K562 (cell line): ENCODE measurements around the gene MCIDAS. TPM values are rescaled to one million over a fixed set of nuclear protein-coding genes. Genes with fewer than 3 reads are reported as not detected.

Experiments used
- CCAR2 ChIP-seq: fragments of 200-400 bp; formaldehyde crosslinking; IDR thresholded peaks from 2 replicates; pipeline ENCODE4 v1.6.1; 2017; ENCODE audit warnings: mild to moderate bottlenecking, low read depth, low read length
- FOSL1 ChIP-seq: fragments of 200-800 bp; sonication (Bioruptor generic); conservative IDR thresholded peaks from 2 replicates; pipeline ENCODE4 v1.6.1; 2016; ENCODE audit warnings: missing genetic modification characterization, missing compliant biosample characterization
- FOXA1 ChIP-seq: fragments of 450-650 bp; IDR thresholded peaks from 2 replicates; pipeline ENCODE4 v1.6.1; 2016; ENCODE audit warnings: mild to moderate bottlenecking, borderline replicate concordance
- HDAC3 ChIP-seq: fragments of 450-650 bp; IDR thresholded peaks from 2 replicates; pipeline ENCODE4 v1.6.1; 2018; ENCODE audit warnings: borderline replicate concordance, mild to moderate bottlenecking, moderate library complexity; ENCODE audit not compliant: partially characterized antibody
- HMG20A ChIP-seq: fragments of 450-650 bp; formaldehyde crosslinking; conservative IDR thresholded peaks from 2 replicates; pipeline ENCODE4 v1.4.0; 2020; ENCODE audit warnings: mild to moderate bottlenecking, mixed read lengths
- HMG20B ChIP-seq: fragments of 250-450 bp; sonication (Bioruptor Pico); IDR thresholded peaks from 2 replicates; pipeline ENCODE4 v1.5.0; 2021; ENCODE audit warnings: mild to moderate bottlenecking
- KLF10 ChIP-seq: fragments of 250-450 bp; sonication (Bioruptor Pico); IDR thresholded peaks from 2 replicates; pipeline ENCODE4 v1.6.1; 2021; ENCODE audit warnings: matching md5 sums
- NCOA1 ChIP-seq: fragments of 450-650 bp; IDR thresholded peaks from 2 replicates; pipeline ENCODE4 v1.6.1; 2016; ENCODE audit warnings: low read depth
- PHF8 ChIP-seq: fragments of 200-600 bp; sonication (generic); IDR thresholded peaks from 2 replicates; pipeline ENCODE4 v1.6.1; 2012; ENCODE audit warnings: mixed run types, mild to moderate bottlenecking, inconsistent platforms, low read length, moderate library complexity, borderline replicate concordance
- RUNX1 ChIP-seq: sonication (generic); IDR thresholded peaks from 2 replicates; pipeline ENCODE4 v1.6.1; 2016; ENCODE audit warnings: antibody characterized with exemption, low read depth
- SMAD1 ChIP-seq: fragments of 150-350 bp; IDR thresholded peaks from 2 replicates; pipeline ENCODE4 v1.6.1; 2014; ENCODE audit warnings: low read length, low read depth; ENCODE audit not compliant: partially characterized antibody
- SOX6 ChIP-seq: fragments of 450-650 bp; IDR thresholded peaks from 2 replicates; pipeline ENCODE4 v1.6.1; 2014; ENCODE audit warnings: mild to moderate bottlenecking
- ZBED1 ChIP-seq: IDR thresholded peaks from 2 replicates; pipeline ENCODE4 v1.6.1; 2014
- ZNF3 ChIP-seq: fragments of 250-450 bp; sonication (Bioruptor Pico); IDR thresholded peaks from 2 replicates; pipeline ENCODE4 v1.5.0; 2021; ENCODE audit warnings: mild to moderate bottlenecking, moderate library complexity
- polyA plus RNA-seq, 8 experiments: library from polyadenylated mRNA; depleted of rRNA in 4 of 8; stranded (reverse) in 5 of 8; unstranded in 3 of 8; fragments of >200 nt; fragmentation: Nextera tagmentation in 2 of 8; fragmentation: Illumina TruSeq in 1 of 8; extraction: Ambion mirVana in 2 of 8; extraction: Trizol in 1 of 8; gene quantifications; 2 replicates each; pipeline versions ENCODE4 v1.2.1 to v1.2.3, GENCODE V29; 2011 to 2014; ENCODE audit warnings: inconsistent platforms in 1 of 8, missing spikeins in 1 of 8
- total RNA-seq, 7 experiments: library from RNA; depleted of rRNA in 6 of 7; stranded (reverse); fragments of >200 nt in 6 of 7; fragmentation: Illumina TruSeq in 2 of 7; extraction: Trizol in 2 of 7; gene quantifications; 2 replicates each; pipeline versions ENCODE4 v1.2.1 to v1.2.3, GENCODE V29; 2011 to 2021; ENCODE audit warnings: low replicate concordance in 1 of 7
- TF ChIP-seq, protein P1 (sequence below), 2 experiments: fragments of 450-650 bp; IDR thresholded peaks; 2 replicates each; pipeline ENCODE4 v1.6.1; 2016; ENCODE audit warnings: mild to moderate bottlenecking in 2 of 2, borderline replicate concordance in 1 of 2, low read depth in 1 of 2, moderate library complexity in 1 of 2
- TF ChIP-seq, protein P2 (sequence below): sonication (generic); formaldehyde crosslinking; IDR thresholded peaks from 2 replicates; pipeline ENCODE4 v1.8.0; 2022; ENCODE audit warnings: mild to moderate bottlenecking, missing genetic modification reagents, borderline replicate concordance
- TF ChIP-seq, protein P3 (sequence below): fragments of 250-450 bp; sonication (Bioruptor Pico); IDR thresholded peaks from 2 replicates; pipeline ENCODE4 v1.6.1; 2021; ENCODE audit warnings: mild to moderate bottlenecking
- TF ChIP-seq, protein P4 (sequence below): sonication (generic); formaldehyde crosslinking; IDR thresholded peaks from 2 replicates; pipeline ENCODE4 v1.5.0; 2020; ENCODE audit warnings: missing genetic modification reagents

MCIDAS gene
- total and polyA plus RNA-seq, 9 of the 15 experiments (the other 6 are each of a cell fraction or from before 2014, with no cell fraction given): 0.07 to 1.5 (median 0.69) TPM

DNA sequence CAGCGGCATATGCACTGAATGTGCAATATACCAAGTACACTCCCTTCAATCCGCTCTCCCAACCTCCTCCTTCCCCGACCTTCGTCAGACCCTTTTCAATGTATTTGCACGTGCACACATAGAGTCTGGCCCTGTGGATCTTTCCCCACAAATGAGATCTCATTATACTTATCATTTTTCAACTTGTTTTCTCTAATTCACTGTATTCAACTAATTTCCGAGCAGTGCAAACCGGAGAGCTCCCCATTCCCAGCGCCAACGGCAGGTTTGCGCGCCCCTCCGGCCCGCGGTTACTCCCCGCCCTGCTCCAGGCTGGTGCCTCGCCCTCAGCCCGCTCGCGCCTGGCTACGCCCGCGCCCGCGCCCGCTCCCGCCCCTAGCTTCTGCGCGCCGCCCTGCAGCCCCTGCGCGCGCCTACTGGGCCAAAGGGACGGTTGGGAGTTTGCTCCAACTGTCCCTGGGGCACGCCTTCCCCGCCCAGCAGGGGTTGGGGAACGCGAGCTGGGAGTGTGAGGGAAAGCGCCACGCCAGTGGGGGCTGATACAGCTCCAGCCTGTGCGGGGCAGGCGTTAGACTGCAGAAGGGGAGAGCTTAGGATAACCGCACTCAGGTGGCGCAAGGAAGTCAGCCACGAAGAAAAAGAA lies 50.8 kb downstream of the MCIDAS start (continued):
- TF ChIP-seq, protein P1, sequence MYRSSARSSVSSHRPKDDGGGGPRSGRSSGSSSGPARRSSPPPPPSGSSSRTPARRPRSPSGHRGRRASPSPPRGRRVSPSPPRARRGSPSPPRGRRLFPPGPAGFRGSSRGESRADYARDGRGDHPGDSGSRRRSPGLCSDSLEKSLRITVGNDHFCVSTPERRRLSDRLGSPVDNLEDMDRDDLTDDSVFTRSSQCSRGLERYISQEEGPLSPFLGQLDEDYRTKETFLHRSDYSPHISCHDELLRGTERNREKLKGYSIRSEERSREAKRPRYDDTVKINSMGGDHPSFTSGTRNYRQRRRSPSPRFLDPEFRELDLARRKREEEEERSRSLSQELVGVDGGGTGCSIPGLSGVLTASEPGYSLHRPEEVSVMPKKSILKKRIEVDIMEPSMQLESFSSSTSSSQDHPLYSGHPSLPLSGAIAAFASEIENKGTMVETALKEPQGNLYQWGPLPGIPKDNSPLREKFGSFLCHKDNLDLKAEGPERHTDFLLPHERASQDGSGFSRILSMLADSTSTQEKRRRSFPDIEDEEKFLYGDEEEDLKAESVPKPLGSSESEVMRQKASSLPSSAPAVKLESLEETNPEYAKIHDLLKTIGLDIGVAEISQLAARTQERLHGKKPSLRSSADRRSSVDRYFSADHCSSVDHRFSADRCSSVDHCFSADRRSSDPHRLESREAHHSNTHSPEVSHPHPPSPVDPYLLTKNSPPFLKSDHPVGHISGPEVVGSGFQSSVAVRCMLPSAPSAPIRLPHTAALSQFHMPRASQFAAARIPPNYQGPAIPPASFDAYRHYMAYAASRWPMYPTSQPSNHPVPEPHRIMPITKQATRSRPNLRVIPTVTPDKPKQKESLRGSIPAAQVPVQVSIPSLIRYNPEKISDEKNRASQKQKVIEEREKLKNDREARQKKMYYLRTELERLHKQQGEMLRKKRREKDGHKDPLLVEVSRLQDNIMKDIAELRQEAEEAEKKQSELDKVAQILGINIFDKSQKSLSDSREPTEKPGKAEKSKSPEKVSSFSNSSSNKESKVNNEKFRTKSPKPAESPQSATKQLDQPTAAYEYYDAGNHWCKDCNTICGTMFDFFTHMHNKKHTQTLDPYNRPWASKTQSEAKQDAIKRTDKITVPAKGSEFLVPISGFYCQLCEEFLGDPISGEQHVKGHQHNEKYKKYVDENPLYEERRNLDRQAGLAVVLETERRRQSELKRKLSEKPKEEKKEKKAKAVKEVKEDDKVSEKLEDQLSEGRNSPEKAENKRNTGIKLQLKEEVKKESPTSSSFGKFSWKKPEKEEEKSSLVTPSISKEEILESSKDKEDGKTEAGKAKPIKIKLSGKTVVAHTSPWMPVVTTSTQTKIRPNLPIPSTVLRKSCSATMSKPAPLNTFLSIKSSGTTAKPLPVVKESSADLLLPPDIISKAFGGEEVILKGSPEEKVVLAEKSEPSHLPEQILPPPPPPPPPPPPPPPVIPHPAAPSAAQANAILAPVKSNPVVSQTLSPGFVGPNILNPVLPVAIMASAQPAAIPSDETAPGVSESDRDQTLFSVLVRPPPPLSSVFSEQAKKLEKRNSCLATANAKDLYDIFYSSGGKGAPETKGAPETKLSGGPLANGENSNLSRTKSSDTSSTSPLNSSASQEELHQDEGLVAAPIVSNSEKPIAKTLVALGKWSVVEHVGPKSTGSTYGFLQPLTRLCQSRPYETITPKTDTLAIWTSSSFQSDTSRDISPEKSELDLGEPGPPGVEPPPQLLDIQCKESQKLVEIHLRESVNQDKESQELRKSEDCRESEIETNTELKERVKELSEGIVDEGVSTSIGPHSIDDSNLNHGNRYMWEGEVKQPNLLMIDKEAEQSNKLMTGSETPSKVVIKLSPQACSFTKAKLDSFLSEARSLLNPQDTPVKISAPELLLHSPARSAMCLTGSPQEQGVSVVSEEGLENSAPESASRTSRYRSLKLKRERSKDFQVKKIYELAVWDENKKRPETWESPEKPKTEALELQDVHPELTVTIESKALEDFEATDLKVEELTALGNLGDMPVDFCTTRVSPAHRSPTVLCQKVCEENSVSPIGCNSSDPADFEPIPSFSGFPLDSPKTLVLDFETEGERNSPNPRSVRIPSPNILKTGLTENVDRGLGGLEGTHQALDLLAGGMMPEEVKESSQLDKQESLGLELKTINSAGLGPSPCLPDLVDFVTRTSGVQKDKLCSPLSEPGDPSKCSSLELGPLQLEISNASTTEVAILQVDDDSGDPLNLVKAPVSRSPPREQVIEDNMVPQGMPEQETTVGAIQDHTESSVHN (IDR thresholded peaks at IDR 0.05; ENCODE audit: borderline replicate concordance in 1 of 2, low read depth in 1 of 2): no peak
- TF ChIP-seq FOXA1 (no peak), RUNX1 (no peak), SOX6 (peak; percentile 51; the same call in 1 of the 2 replicates), SMAD1 (no peak), ZBED1 (no peak), HMG20A (no peak), CCAR2 (no peak), HDAC3 (no peak), ZNF3 (CRISPR knock-in tag) (no peak), KLF10 (CRISPR knock-in tag) (no peak), HMG20B (CRISPR knock-in tag) (no peak), PHF8 (peak; percentile 33; the same call in 1 of the 2 replicates), NCOA1 (no peak), FOSL1 (tag) (no peak)
- TF ChIP-seq, protein P2, sequence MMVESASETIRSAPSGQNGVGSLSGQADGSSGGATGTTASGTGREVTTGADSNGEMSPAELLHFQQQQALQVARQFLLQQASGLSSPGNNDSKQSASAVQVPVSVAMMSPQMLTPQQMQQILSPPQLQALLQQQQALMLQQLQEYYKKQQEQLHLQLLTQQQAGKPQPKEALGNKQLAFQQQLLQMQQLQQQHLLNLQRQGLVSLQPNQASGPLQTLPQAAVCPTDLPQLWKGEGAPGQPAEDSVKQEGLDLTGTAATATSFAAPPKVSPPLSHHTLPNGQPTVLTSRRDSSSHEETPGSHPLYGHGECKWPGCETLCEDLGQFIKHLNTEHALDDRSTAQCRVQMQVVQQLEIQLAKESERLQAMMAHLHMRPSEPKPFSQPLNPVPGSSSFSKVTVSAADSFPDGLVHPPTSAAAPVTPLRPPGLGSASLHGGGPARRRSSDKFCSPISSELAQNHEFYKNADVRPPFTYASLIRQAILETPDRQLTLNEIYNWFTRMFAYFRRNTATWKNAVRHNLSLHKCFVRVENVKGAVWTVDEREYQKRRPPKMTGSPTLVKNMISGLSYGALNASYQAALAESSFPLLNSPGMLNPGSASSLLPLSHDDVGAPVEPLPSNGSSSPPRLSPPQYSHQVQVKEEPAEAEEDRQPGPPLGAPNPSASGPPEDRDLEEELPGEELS (CRISPR knock-in tag): no peak
- TF ChIP-seq, protein P3, sequence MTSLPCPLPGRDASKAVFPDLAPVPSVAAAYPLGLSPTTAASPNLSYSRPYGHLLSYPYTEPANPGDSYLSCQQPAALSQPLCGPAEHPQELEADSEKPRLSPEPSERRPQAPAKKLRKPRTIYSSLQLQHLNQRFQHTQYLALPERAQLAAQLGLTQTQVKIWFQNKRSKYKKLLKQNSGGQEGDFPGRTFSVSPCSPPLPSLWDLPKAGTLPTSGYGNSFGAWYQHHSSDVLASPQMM (CRISPR knock-in tag): no peak
- TF ChIP-seq, protein P4, sequence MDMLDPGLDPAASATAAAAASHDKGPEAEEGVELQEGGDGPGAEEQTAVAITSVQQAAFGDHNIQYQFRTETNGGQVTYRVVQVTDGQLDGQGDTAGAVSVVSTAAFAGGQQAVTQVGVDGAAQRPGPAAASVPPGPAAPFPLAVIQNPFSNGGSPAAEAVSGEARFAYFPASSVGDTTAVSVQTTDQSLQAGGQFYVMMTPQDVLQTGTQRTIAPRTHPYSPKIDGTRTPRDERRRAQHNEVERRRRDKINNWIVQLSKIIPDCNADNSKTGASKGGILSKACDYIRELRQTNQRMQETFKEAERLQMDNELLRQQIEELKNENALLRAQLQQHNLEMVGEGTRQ (CRISPR knock-in tag): no peak
